ENCODE measurements around the gene C8A.

Gene C8A

DNA sequence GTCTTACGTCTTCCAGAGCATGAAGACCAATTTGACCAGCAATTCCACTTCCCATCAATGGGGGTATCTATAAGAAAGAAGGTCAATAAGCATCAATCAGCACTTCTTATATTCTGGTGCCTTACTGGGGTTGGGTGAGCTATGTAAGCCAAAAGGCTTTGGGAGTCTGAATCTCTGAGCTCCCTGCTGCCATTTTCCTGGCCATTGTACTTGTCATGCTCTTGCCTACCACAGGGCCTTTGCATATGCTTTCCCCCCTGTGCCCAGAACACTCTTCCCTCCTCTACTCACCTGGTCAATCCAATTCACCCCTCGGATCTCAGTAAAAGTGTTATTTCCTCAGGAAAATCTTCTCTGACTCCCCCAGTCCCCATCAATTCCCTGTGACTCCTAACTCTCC is 74.9 kb downstream of the C8A start:
- no peak for DNase-seq

DNA sequence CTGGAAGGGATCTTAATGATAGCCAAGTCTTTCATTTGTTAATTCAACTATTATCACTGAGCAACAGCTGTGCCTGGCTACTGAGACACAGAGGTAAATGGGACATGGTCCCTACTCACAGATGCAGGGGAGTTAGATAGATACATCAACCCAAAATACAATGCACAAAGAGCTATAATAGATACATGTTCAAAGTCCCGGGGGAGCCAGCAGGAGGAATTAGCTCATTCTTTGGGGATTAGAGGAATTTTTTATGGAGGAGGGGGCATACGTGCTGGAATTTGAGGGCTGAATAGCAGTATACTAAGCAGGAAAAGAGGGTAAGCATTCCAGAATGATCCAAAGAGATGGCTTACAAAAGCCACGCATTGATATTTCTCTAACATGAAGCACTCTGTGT is 76.6 kb downstream of the C8A start:
- no peak for DNase-seq

- no peak for DNase-seq
Observed at GRCh38 chr1:56931686-56932085, 77.1 kb downstream of the C8A start.

GRCh38 chr1:56933161-56933560 is 78.6 kb downstream of the C8A start:
- no peak for DNase-seq

DNA sequence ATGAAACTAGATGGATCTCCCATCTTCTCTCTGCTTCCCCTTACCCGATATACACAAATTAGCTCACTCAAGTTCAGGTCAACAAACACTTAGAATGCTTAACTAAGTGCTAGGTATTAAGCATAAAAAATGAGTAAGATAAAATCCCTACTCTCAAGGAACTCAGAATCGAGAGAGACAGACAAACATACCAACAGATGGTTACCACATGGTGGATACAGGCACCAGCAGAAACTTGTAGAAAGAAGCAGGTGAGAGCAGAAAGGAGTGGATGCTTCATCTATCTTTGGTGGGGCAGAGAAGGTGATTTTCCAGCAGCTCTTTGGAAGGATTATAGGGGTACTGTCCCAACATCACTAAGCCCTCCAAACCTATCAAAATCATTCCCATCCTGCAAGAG is 79.0 kb downstream of the C8A start:
- no peak for DNase-seq

- DNase-seq, result no peak
Observed at GRCh38 chr1:56934430-56935060, 79.9 kb downstream of the C8A start.

GRCh38 chr1:56938646-56939045 is 84.0 kb downstream of the C8A start:
- DNase-seq, result peak; percentile 44

- DNase-seq, result no peak
Observed at GRCh38 chr1:56939209-56939608, 84.6 kb downstream of the C8A start.

- DNase-seq, result no peak
Observed at GRCh38 chr1:56940039-56940438, 85.4 kb downstream of the C8A start.

- DNase-seq, result no peak
Observed at GRCh38 chr1:56948403-56949023, 93.9 kb downstream of the C8A start.

GRCh38 chr1:56952501-56952900 is 97.9 kb downstream of the C8A start:
- no peak for DNase-seq

DNA sequence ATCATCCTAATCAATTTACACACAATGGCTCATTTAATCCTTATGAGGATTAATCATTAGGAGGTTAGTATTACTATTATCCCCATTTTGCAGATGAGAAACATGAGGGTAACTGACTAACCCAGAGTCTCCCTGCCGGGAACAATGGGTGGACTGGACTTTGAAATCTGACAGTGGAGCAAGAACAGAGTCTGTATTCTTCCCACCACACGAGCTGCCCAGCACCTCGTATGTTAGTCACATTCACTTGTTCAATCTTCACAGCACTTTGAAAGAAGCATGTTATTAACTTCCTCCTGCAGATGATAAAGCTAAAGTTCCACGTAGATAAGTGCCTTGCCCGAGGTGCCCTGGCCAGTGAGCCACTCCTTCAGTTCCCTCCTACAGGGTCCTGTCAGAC is 98.8 kb downstream of the C8A start:
- DNase-seq, result no peak

GRCh38 chr1:56954664-56955063 is 100.1 kb downstream of the C8A start:
- no peak for DNase-seq

DNA sequence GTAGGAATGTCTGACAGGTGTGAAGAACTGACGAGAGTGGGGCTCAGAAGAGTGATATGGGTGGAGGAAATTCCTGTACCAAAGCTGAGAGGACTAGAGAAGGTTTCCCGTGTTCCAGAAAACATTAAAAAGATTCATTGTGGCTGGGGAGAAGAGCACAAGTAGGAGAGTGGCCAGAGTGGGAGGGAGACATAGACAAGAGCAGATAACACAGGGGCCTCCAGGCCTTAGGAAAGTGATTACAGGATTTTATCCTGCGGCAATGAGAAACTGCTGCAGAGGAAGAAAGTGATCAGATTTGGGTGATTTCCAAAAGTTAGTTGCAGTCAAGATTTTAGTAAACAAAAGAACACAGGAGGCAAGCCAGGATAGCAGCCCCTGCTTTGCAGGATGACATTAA is 103.3 kb downstream of the C8A start:
- no peak for DNase-seq

DNA sequence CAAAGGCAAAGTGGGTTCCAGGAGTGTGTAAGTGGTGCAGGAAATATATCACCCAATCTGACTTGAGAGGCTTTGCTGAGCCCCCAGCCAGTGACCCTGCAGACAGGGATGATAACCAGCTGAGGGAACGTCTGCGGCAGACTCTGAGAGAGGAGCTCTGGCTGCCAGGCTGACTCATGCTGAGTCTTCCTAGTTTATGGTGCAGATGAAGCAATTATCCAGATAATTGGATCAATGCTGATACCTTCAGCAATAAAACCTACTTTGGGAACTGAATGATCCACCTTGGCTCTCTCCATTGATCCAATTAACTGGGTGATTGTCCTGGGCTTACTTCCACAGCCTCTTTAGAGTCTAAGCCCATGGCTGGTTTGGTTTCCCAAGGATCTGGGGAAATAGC is 103.9 kb downstream of the C8A start:
- no peak for DNase-seq

- no peak for DNase-seq
Observed at GRCh38 chr1:56961426-56961825, 106.8 kb downstream of the C8A start.

GRCh38 chr1:56963667-56964066 is 109.1 kb downstream of the C8A start:
- DNase-seq, result no peak

GRCh38 chr1:56964349-56965017 is 109.9 kb downstream of the C8A start:
- no peak for DNase-seq

DNA sequence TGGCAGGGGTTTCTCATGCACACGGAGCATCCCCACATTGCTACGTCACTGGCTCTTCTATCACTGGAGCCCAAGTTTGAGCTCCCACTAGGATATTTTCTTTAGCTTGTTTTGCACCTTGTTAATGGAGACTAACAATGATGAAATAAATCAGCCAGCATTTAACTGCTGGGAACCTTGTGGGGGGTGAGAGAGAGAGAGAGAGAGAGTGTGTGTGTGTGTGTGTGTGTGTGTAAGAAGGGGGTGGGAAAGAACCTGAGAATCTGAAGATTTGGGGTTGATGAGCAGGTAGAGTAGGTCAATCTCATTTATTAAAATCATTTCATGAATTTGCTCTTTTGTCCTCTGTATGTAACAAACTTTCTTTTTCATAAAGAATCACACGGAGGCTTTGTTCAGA is 110.6 kb downstream of the C8A start:
- DNase-seq, result no peak

DNA sequence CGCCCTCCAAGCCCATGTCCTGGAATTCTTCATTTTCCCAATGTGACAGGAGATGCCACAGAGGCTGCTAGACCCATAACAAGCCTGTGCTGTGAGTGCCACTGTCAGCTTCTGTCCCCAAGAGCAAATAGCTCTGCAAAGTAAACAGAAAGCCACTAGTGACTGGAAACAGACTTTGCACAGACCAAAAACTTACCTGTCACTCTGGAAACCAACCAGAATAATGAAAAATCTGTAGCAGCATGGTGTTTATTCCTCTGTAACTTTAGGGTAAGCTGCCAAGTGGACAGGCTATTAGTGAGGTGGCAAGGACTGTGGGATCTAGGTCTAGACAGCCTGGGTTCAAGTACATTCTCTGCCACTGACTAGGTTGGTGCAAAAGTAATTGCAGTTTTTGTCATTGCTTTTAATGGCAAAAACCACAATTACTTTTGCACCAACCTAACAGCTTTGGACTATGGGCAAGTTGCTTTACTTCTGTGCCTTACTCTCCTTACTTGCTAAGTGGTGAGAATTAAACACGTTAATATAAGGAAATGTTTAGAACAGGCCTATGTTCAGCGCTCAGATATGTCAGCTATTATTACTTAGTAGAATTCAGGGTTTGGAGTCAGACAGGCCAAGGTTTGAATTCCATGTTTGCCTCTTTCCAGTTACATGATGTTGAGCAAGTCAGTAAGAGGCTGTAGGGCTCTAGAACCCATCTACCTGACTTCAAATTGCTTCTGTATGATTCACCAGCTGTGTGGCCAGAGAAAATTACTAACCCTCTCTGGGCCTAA is 111.5 kb downstream of the C8A start, which contains the start of gene C8B:
C8B (minus strand) TSS at position 100 of the 782 bp plus-strand sequence; CDS start at position 33, 67 bp downstream.
- no peak for DNase-seq

DNA sequence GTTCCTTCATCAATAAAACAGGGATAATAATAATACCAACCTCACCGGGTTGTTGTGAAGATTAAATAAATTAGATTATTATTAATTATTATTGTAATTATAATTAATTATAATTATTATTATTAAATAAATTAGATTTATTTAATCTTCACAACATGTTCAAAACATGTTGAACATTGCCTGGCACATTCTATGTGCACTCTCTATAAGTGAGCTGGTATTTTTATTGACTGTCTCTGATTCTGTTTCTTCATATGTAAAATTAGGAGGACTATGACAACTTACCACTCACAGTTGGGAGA is 112.1 kb downstream of the C8A start:
- DNase-seq, result no peak

DNA sequence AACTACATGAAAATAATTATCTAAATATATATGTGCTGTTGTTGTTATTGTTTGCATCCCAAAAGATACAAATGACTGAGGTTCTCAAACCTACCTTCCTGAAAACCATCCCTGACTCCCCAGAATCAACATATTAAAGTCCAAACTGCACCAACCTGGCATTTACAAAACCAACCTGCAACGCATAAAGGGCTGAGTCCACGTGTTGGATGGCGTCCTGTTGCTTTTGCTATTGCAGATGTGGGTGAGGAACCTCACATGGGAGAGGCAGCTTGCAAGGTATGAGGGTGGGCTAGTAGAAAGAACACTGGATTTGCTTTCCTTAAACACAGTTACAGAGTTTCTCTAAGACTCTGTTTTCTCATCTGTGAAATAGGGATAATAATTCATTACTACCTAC is 112.8 kb downstream of the C8A start:
- DNase-seq, result no peak
